A204.1 (cell line): ENCODE results near the gene LITAF.

Experiments used
- FAIRE-seq: peaks from 2 replicates; lab custom pipeline; 2012; peaks lifted over from hg19 to GRCh38; lab: Jason Lieb, UNC

Gene LITAF

GRCh38 chr16:11550791-11551498, 35.8 kb downstream of the LITAF start:
- no peak for FAIRE-seq

- FAIRE-seq, result no peak
Observed at GRCh38 chr16:11547118-11547916, 39.4 kb downstream of the LITAF start.

- FAIRE-seq, result no peak
Observed at GRCh38 chr16:11546608-11547061, 40.1 kb downstream of the LITAF start.

GRCh38 chr16:11543661-11544393, 42.9 kb downstream of the LITAF start:
- FAIRE-seq, result no peak

- no peak for FAIRE-seq
Observed at GRCh38 chr16:11542069-11542744, 44.5 kb downstream of the LITAF start.

- no peak for FAIRE-seq
Observed at GRCh38 chr16:11539641-11540050, 47.1 kb downstream of the LITAF start.

GRCh38 chr16:11538880-11539279, 47.8 kb downstream of the LITAF start:
- no peak for FAIRE-seq

GRCh38 chr16:11536104-11536866, 50.4 kb downstream of the LITAF start:
- no peak for FAIRE-seq

GRCh38 chr16:11535494-11535893, 51.2 kb downstream of the LITAF start:
- no peak for FAIRE-seq

GRCh38 chr16:11534262-11534661, 52.5 kb downstream of the LITAF start:
- no peak for FAIRE-seq

GRCh38 chr16:11533588-11533987, 53.1 kb downstream of the LITAF start:
- no peak for FAIRE-seq

- no peak for FAIRE-seq
Observed at GRCh38 chr16:11530171-11530940, 56.4 kb downstream of the LITAF start.

GRCh38 chr16:11529285-11529684, 57.4 kb downstream of the LITAF start:
- FAIRE-seq, result no peak

GRCh38 chr16:11528053-11528452, 58.7 kb downstream of the LITAF start:
- no peak for FAIRE-seq

GRCh38 chr16:11526655-11527350, 59.9 kb downstream of the LITAF start:
- no peak for FAIRE-seq

- no peak for FAIRE-seq
Observed at GRCh38 chr16:11524098-11524760, 62.5 kb downstream of the LITAF start.

- FAIRE-seq, result no peak
Observed at GRCh38 chr16:11521055-11521454, 65.7 kb downstream of the LITAF start.

GRCh38 chr16:11520442-11520841, 66.3 kb downstream of the LITAF start:
- FAIRE-seq, result no peak

- no peak for FAIRE-seq
Observed at GRCh38 chr16:11517961-11518360, 68.8 kb downstream of the LITAF start.
